PC-9 (cell line): Measurements from ENCODE around the gene PRPS2. TPM values are rescaled to one million over a fixed set of nuclear protein-coding genes. Genes with fewer than 3 reads are reported as not detected.

Experiments
- BruUV-seq: library from RNA; stranded (reverse); fragments of 400-500 nt; replicated peaks from 2 replicates; lab custom pipeline; 2021; lab: Mats Ljungman, UMichigan
- CTCF ChIA-PET: fragments of 300-600 bp; sonication (Branson Sonifier 250); formaldehyde crosslinking; loops from one replicate; lab custom pipeline; 2022; ENCODE audit warnings: antibody characterized with exemption; lab: Charles Lee
- POLR2A ChIA-PET: fragments of 300-600 bp; sonication (Branson Sonifier 250); formaldehyde crosslinking; loops from one replicate; lab custom pipeline; 2022; ENCODE audit warnings: antibody characterized with exemption; ENCODE audit not compliant: unreplicated experiment; lab: Charles Lee
- DNase-seq, 2 experiments: peaks; one replicate each; pipeline versions ENCODE4 v3.0.0 to v3.0.0-alpha.2; 2015 to 2022; ENCODE audit warnings: mixed read lengths in 1 of 2
- H2AFZ ChIP-seq: fragments of 200-600 bp; sonication (generic); 2 replicates; pipeline ENCODE4 v1.8.1; 2017; ENCODE audit warnings: antibody characterized with exemption
- H3F3A ChIP-seq: fragments of 200-600 bp; sonication (generic); 2 replicates; pipeline ENCODE4 v1.8.1; 2017; ENCODE audit warnings: antibody characterized with exemption, mild to moderate bottlenecking, low read depth; ENCODE audit not compliant: insufficient read depth
- H3K27ac ChIP-seq: fragments of 200-600 bp; sonication (generic); 2 replicates; pipeline ENCODE4 v1.6.1; 2016; ENCODE audit warnings: mixed run types
- H3K27me3 ChIP-seq: fragments of 200-600 bp; sonication (generic); 2 replicates; pipeline ENCODE4 v1.6.1; 2016; ENCODE audit warnings: low read depth, mixed run types; ENCODE audit not compliant: insufficient read depth
- H3K36me3 ChIP-seq: fragments of 200-600 bp; sonication (generic); 2 replicates; pipeline ENCODE4 v1.6.1; 2016; ENCODE audit warnings: low read depth, mixed run types
- H3K4me1 ChIP-seq: fragments of 200-600 bp; sonication (generic); replicated peaks from 2 replicates; pipeline ENCODE4 v1.6.1; 2016; ENCODE audit warnings: mixed run types; ENCODE audit not compliant: insufficient read depth
- H3K4me2 ChIP-seq: fragments of 200-600 bp; sonication (generic); 2 replicates; pipeline ENCODE4 v1.6.1; 2017; ENCODE audit warnings: mixed run types
- H3K4me3 ChIP-seq: fragments of 200-600 bp; sonication (generic); 2 replicates; pipeline ENCODE4 v1.6.1; 2016; ENCODE audit warnings: mixed run types
- H3K79me2 ChIP-seq: fragments of 200-600 bp; sonication (generic); 2 replicates; pipeline ENCODE4 v1.6.1; 2017; ENCODE audit warnings: low read depth, mixed run types
- H3K9me2 ChIP-seq: fragments of 200-600 bp; sonication (generic); 2 replicates; pipeline ENCODE4 v1.8.1; 2017; ENCODE audit warnings: mild to moderate bottlenecking; ENCODE audit not compliant: insufficient read depth
- H3K9me3 ChIP-seq: fragments of 200-600 bp; sonication (generic); 2 replicates; pipeline ENCODE4 v1.8.1; 2016; ENCODE audit warnings: low read depth; ENCODE audit not compliant: insufficient read depth
- H4K20me1 ChIP-seq: fragments of 200-600 bp; sonication (generic); 2 replicates; pipeline ENCODE4 v1.8.1; 2017; ENCODE audit not compliant: insufficient read depth
- EZH2 ChIP-seq: fragments of 200-600 bp; sonication (generic); IDR thresholded peaks from 2 replicates; pipeline ENCODE4 v1.8.0; 2017; ENCODE audit warnings: antibody characterized with exemption, low read depth
- intact Hi-C: fragments of 100-400 bp; cut with micrococcal nuclease; formaldehyde crosslinking; loops from one replicate; pipeline ENCODE4 v1.10.0; 2022; ENCODE audit not compliant: unreplicated experiment
- total RNA-seq: library from RNA; stranded (reverse); gene quantifications from 2 replicates; pipeline ENCODE4 v1.2.3, GENCODE V29; 2021
- TF ChIP-seq, protein P1 (sequence below): fragments of 200-600 bp; sonication (generic); conservative IDR thresholded peaks from 2 replicates; pipeline ENCODE4 v1.6.1; 2017; ENCODE audit warnings: mixed run types, antibody characterized with exemption, mild to moderate bottlenecking, moderate library complexity

Gene PRPS2
- total RNA-seq, 1 experiment from 2014 or later = 107 TPM

DNA sequence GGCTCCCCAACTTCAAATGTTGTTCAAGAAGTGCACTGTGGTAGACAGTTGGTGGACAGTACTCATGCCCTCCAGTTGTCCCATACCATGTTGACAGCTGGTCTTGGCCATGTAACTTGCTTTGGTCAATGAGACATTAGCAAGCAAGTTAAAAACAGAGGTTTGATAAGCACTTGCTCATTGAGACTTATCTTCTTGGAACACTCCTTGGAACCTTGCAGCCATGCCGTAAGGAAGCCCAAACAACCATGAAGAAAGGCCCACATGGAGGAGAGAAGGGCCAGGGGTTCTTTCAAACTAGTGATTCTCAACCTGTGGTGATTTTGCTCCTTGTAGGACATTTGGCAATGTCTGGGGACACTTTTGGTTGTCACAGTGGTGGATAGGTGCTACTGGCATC lies 2.6 kb upstream of the PRPS2 start:
- H2AFZ ChIP-seq = no peak overlapping the region
- POLR2A ChIA-PET = no interaction called here
- no peak for DNase-seq
- TF ChIP-seq, protein P1, sequence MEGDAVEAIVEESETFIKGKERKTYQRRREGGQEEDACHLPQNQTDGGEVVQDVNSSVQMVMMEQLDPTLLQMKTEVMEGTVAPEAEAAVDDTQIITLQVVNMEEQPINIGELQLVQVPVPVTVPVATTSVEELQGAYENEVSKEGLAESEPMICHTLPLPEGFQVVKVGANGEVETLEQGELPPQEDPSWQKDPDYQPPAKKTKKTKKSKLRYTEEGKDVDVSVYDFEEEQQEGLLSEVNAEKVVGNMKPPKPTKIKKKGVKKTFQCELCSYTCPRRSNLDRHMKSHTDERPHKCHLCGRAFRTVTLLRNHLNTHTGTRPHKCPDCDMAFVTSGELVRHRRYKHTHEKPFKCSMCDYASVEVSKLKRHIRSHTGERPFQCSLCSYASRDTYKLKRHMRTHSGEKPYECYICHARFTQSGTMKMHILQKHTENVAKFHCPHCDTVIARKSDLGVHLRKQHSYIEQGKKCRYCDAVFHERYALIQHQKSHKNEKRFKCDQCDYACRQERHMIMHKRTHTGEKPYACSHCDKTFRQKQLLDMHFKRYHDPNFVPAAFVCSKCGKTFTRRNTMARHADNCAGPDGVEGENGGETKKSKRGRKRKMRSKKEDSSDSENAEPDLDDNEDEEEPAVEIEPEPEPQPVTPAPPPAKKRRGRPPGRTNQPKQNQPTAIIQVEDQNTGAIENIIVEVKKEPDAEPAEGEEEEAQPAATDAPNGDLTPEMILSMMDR = no peak
- TF ChIP-seq EZH2 = no peak
- BruUV-seq = no TSS peak
- H3K4me3 ChIP-seq = no peak overlapping the region
- no peaks in the 10 kb centered on the region for H3K36me3 ChIP-seq
- peaks cover 17% of the 10 kb centered on the region for H3K79me2 ChIP-seq
- no peak overlapping the region for H3K4me2 ChIP-seq
- H3K4me1 ChIP-seq = peaks cover 10% of the 10 kb centered on the region; the same call in 1 of the 2 replicates
- H4K20me1 ChIP-seq = no peaks in the 10 kb centered on the region
- H3F3A ChIP-seq = no peaks in the 10 kb centered on the region
- intact Hi-C loops = no loop called here
- no peaks in the 10 kb centered on the region for H3K9me3 ChIP-seq
- CTCF ChIA-PET = no interaction called here
- H3K27me3 ChIP-seq = no peaks in the 10 kb centered on the region
- no peak overlapping the region for H3K27ac ChIP-seq
- no peaks in the 10 kb centered on the region for H3K9me2 ChIP-seq

DNA sequence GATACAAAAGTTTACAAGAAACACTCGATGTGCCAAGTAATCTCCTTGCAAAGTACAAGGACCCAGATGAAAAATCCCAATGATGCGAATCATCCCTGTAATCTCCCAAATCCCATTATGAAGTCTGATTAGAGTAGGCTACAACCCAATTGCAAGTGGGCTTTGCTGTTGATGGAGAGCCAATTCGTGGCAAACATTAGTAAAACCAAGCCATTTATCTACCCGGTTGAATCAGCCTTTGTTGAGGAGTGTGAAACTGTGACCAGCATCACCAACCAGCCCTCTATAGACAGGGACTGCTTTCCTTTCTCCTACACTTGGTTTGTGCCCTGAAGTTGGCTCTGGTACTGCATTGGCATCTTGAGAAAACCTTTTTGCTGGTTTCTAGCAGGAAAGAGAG lies 1.2 kb upstream of the PRPS2 start:
- Histone ChIP-seq H3K27me3 (no peaks in the 10 kb centered on the region), H3K4me2 (no peak overlapping the region), H3K9me3 (no peaks in the 10 kb centered on the region), H3K27ac (no peak overlapping the region), H4K20me1 (no peaks in the 10 kb centered on the region), H3K36me3 (no peaks in the 10 kb centered on the region), H3K4me3 (no peak overlapping the region), H3K9me2 (no peaks in the 10 kb centered on the region), H2AFZ (no peak overlapping the region), H3F3A (no peaks in the 10 kb centered on the region), H3K4me1 (peaks cover 10% of the 10 kb centered on the region; the same call in 1 of the 2 replicates), H3K79me2 (peaks cover 31% of the 10 kb centered on the region)
- intact Hi-C loops = no loop called here
- ChIA-PET POLR2A (no interaction called here), CTCF (no interaction called here)
- BruUV-seq = no TSS peak
- DNase-seq = no peak
- TF ChIP-seq EZH2 = no peak
- TF ChIP-seq, protein P1 = no peak

DNA sequence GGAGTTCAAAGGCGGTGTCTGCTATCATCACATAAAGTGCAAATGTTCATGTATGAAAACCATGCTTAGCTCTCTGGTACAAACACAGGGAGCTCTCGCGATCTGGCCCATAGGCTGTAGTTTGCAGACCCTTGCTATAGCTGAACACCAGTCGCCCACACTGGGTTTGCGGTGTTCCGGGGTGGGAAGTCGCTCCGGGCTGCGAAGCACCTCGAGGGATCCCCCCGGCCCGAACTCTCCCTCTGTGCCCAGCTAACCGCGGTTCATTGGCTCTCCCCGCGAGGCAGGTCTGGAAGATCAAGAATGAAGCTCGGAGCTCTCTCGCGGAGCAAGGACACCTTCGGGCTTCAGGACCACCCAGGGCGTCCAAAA lies 341 bp upstream of the PRPS2 start:
- H2AFZ ChIP-seq = peak overlapping the region; percentile 92
- POLR2A ChIA-PET = interaction anchor here (0.6 to 0.7 kb wide), 2 partner anchors 61 to 943 kb away, joined by 3 to 6 read pairs; partner anchors contain the start of genes OFD1 and TRAPPC2
- H3K79me2 ChIP-seq = peaks cover 32% of the 10 kb centered on the region
- no peak overlapping the region for H3K27ac ChIP-seq
- H3K36me3 ChIP-seq = no peaks in the 10 kb centered on the region
- H3K9me3 ChIP-seq = no peaks in the 10 kb centered on the region
- TF ChIP-seq, protein P1 = no peak
- no peak for TF ChIP-seq EZH2
- CTCF ChIA-PET = interaction anchor here (0.5 to 1.0 kb wide), 3 partner anchors 24 to 1017 kb away, joined by 4 to 5 read pairs (median 4); no protein-coding TSS in a partner anchor
- no peak for DNase-seq
- H3F3A ChIP-seq = no peaks in the 10 kb centered on the region
- H3K4me3 ChIP-seq = peak overlapping the region; percentile 80
- peaks cover 10% of the 10 kb centered on the region; the same call in 1 of the 2 replicates for H3K4me1 ChIP-seq
- H3K9me2 ChIP-seq = no peaks in the 10 kb centered on the region
- no peaks in the 10 kb centered on the region for H3K27me3 ChIP-seq
- intact Hi-C loops = no loop called here
- H4K20me1 ChIP-seq = no peaks in the 10 kb centered on the region
- BruUV-seq = no TSS peak
- peak overlapping the region; percentile 78 for H3K4me2 ChIP-seq
